ENCODE results near the gene SET.

GRCh38 chr9:128687453-128687852, 1.6 kb upstream of the SET start:
- no peak for TF ChIP-seq ZNF138 (CRISPR knock-in tag; conservative IDR thresholded peaks at IDR 0.05)
- no peak for TF ChIP-seq SP1 (CRISPR knock-in tag; conservative IDR thresholded peaks at IDR 0.05)
- TF ChIP-seq, protein P1, sequence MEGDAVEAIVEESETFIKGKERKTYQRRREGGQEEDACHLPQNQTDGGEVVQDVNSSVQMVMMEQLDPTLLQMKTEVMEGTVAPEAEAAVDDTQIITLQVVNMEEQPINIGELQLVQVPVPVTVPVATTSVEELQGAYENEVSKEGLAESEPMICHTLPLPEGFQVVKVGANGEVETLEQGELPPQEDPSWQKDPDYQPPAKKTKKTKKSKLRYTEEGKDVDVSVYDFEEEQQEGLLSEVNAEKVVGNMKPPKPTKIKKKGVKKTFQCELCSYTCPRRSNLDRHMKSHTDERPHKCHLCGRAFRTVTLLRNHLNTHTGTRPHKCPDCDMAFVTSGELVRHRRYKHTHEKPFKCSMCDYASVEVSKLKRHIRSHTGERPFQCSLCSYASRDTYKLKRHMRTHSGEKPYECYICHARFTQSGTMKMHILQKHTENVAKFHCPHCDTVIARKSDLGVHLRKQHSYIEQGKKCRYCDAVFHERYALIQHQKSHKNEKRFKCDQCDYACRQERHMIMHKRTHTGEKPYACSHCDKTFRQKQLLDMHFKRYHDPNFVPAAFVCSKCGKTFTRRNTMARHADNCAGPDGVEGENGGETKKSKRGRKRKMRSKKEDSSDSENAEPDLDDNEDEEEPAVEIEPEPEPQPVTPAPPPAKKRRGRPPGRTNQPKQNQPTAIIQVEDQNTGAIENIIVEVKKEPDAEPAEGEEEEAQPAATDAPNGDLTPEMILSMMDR (IDR thresholded peaks at IDR 0.05): no peak
- TF ChIP-seq, protein P2, sequence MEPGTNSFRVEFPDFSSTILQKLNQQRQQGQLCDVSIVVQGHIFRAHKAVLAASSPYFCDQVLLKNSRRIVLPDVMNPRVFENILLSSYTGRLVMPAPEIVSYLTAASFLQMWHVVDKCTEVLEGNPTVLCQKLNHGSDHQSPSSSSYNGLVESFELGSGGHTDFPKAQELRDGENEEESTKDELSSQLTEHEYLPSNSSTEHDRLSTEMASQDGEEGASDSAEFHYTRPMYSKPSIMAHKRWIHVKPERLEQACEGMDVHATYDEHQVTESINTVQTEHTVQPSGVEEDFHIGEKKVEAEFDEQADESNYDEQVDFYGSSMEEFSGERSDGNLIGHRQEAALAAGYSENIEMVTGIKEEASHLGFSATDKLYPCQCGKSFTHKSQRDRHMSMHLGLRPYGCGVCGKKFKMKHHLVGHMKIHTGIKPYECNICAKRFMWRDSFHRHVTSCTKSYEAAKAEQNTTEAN (CRISPR knock-in tag; IDR thresholded peaks at IDR 0.05): no peak
- no peak for TF ChIP-seq USF2 (CRISPR knock-in tag; IDR thresholded peaks at IDR 0.05)
- TF ChIP-seq RELA (CRISPR knock-in tag; IDR thresholded peaks at IDR 0.05; ENCODE audit: borderline replicate concordance): no peak
- TF ChIP-seq, protein P3, sequence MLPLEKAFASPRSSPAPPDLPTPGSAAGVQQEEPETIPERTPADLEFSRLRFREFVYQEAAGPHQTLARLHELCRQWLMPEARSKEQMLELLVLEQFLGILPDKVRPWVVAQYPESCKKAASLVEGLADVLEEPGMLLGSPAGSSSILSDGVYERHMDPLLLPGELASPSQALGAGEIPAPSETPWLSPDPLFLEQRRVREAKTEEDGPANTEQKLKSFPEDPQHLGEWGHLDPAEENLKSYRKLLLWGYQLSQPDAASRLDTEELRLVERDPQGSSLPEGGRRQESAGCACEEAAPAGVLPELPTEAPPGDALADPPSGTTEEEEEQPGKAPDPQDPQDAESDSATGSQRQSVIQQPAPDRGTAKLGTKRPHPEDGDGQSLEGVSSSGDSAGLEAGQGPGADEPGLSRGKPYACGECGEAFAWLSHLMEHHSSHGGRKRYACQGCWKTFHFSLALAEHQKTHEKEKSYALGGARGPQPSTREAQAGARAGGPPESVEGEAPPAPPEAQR (CRISPR knock-in tag; IDR thresholded peaks at IDR 0.05): no peak
- TF ChIP-seq GRHL2 (CRISPR knock-in tag; IDR thresholded peaks at IDR 0.05; ENCODE audit: insufficient replicate concordance, severe bottlenecking): no peak
- no peak for TF ChIP-seq ATF2 (CRISPR knock-in tag; IDR thresholded peaks at IDR 0.05; ENCODE audit: borderline replicate concordance, low read depth)
- no peak for TF ChIP-seq KAT7 (CRISPR knock-in tag; IDR thresholded peaks at IDR 0.05; ENCODE audit: borderline replicate concordance)
- no peak for TF ChIP-seq NFYB (CRISPR knock-in tag; conservative IDR thresholded peaks at IDR 0.05; ENCODE audit: low read depth)
- TF ChIP-seq NR2C2 (CRISPR knock-in tag; IDR thresholded peaks at IDR 0.05): no peak
